GM10266 (cell line): Measurements from ENCODE around the gene TFR2.

Experiments
- DNase-seq: peaks from one replicate; pipeline ENCODE4 v3.0.0; 2012; ENCODE audit errors: extremely low spot score
- TF ChIP-seq, protein P1 (sequence below): IDR thresholded peaks from 2 replicates; pipeline ENCODE4 v1.5.1; 2012; ENCODE audit warnings: mild to moderate bottlenecking, low read depth; ENCODE audit not compliant: control insufficient read depth, insufficient read depth; ENCODE audit errors: missing control alignments

TFR2 gene

DNA sequence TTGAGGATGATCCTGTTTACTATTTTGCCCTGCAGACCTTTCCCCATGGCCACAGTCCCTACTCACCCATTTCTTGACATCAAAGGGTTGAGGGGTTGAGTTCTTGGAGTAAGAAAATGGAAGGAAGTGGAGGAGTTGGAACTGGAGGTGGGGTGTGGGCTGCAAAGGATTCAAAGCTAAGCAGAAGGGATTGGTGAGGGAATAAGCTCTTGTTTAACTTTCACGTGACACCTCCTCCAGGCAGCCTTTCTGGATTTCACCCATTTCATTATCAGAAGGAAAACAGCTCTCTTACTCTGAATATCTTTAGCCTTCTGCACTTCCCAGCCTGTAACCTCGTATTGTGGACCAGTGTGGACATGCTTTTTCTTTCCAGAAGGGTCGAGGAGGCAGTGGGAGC is 15.3 kb downstream of the TFR2 start:
- no peak for DNase-seq
- TF ChIP-seq, protein P1, sequence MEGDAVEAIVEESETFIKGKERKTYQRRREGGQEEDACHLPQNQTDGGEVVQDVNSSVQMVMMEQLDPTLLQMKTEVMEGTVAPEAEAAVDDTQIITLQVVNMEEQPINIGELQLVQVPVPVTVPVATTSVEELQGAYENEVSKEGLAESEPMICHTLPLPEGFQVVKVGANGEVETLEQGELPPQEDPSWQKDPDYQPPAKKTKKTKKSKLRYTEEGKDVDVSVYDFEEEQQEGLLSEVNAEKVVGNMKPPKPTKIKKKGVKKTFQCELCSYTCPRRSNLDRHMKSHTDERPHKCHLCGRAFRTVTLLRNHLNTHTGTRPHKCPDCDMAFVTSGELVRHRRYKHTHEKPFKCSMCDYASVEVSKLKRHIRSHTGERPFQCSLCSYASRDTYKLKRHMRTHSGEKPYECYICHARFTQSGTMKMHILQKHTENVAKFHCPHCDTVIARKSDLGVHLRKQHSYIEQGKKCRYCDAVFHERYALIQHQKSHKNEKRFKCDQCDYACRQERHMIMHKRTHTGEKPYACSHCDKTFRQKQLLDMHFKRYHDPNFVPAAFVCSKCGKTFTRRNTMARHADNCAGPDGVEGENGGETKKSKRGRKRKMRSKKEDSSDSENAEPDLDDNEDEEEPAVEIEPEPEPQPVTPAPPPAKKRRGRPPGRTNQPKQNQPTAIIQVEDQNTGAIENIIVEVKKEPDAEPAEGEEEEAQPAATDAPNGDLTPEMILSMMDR: no peak

DNA sequence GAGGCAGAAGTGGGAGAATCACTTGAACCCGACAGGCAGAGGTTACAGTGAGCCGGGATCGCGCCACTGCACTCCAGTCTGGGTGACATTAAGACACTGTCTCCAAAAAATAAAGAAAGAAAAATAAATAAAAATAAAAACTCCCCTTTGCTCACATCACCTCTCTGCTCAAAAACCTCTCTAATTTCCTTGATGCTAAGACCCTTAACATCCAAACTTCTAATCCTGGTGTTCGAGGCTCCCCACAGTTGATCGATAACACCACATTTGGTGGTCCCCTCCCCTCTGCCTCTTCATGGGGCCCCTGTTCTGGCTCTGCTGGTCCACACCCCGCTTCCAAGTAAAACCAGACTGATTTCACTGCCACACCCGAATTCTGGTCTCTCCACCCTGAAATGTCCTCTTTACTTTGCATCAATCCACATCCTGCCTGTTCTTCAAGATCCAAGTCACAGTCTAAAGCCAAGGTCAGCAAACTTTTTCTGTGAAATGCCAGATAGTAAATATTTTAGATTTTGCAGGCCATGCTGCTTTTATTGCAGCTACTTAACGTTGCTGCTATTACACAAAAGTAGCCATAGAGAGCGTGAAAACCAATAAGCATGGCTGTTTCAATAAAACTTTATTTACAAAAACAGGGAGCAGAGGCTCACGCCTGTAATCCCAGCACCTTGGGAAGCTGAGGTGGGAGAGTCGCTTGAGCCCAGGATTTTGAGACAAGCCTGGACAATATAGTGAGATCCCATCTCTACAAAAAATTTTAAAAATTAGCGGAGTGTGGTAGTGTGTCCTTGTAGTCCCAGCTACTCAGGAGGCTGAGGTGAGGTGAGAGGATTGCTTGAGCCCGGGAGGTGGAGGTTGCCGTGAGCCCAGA is 17.2 kb downstream of the TFR2 start:
- no peak for DNase-seq
- TF ChIP-seq, protein P1: no peak

DNA sequence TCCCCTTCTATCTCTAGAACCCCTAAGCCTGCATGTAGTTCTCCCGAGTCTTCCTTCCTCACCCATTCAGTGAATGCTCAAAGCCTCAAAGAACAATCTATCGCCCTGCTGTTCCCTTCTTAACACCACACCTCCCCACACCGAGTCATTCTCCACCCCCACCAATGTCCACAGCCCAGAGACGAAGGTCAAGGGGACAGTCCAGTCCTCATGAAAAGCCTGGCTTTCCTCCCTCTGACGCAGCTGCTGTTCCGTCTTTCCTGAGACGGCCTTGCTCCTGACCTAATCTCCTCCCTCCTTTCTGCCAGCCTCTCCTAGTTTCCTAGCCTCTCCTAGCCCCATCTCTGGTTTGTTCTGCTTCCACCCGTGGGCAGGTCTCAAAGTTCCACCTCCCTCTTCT is 19.8 kb downstream of the TFR2 start:
- no peak for DNase-seq
- TF ChIP-seq, protein P1: no peak

DNA sequence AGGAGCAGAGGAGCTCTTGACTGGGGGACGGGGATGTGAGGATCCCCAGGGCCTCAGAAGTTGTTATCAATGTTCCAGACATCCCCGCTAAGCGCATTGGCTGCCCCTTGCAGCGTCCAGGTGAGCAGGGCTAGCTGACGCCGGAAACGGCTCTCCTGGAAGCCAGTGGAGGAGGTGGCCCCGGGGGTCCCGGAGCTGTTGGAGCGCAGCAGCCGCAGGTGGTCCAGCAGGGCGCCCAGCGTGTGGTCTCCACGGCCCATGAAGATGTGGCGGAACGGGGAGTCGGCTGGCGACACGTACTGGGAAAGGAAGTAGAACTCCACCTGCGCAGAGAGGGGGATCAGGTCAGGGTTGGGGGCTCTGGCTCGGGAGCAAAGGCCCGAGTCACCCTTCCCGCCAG is 20.5 kb downstream of the TFR2 start:
- DNase-seq: no peak
- TF ChIP-seq, protein P1: no peak

DNA sequence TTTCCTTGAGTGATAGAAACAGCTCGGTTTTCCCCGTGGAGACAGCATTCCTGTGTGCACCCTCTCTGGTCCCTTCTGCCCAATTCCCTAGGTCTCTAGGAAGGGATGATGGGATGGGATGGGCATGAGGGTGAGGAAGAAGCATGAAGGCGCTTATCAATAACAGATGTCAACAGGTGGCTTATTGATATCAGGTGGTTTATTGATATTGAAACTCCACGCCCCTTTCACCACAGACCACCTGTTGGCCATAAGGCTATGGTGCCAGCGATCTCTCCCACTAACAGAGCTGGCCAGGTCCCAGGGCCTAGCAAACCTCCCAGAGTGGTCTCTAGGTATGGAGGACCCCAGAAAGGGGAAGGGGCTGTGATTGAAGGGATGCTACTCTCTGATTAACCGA is 21.1 kb downstream of the TFR2 start:
- TF ChIP-seq, protein P1: no peak
- no peak for DNase-seq

DNA sequence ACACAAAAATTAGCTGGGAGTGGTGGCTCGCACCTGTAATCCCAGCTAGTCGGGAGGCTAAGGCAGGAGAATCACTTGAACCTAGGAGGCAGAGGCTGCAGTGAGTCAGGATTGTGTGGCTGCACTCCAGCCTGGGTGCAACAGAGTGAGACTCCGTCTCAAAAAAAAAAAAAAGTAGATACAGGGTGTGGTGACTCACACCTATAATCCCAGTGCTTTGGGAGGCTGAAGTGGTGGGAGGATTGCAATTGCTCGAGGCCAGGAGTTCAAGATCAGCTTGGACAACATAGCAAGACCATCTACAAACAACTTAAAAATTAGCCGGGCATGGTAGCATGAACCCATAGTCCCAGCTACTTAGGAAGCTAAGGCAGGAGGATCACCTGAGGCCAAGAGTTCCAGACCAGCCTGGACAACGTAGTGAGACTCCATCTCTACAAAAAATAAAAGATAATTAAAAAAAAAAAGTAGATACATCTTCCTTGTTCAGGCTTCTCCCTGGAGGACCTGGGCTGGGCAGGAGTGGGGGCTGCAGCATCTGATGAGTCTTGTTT is 27.0 kb downstream of the TFR2 start:
- DNase-seq: no peak
- TF ChIP-seq, protein P1: no peak

DNA sequence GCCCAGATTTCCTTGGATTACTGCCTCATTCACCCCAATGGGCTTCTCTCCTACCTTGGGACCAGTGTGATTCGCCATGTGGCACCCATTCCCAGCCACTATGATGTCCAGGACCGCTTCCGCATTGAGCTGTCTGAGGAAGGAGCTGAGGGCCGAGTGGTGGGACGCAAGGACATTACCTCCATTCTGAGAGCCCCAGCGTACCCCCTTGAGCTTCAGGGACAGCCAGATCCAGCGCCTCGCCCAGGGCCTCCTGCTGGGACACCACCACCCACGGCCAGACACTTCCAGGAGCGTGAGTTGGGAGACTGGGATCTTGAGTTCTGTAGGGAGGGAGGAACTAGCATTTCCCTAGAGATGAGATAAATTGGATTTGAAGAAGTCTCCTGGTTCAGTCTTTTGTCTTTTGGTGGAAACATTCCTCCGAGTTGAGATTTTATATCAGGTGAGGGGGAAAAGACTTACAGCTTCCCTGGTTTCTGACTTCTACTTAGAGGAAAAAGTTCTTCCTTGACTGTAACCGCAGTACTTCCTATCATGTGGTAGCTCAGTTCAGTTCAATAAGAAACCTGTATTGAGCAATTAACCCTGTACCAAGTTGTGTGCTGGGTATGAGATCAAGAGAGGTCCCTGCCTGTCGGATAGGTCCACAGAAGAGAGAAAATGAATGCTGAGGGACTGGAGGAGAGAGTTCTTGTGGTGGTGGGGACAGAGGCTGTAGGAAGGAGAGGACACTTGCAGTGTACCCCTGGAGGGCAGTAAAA is 27.8 kb downstream of the TFR2 start:
- no peak for DNase-seq
- TF ChIP-seq, protein P1: no peak
